ENCODE results near the gene RPS6KA4.

The RPS6KA4 gene

GRCh38 chr11:64384028-64384737 lies 25.2 kb downstream of the RPS6KA4 start:
- DNase-seq: no peak
- H3K4me3 ChIP-seq (ENCODE audit: low read depth, low read length): no peak overlapping the region
- in situ Hi-C loops (cut with HindIII; ENCODE audit: low pct_ligation_motif_present, low sequenced_read_pairs): no loop called here
- H3K36me3 ChIP-seq (replicated peaks): no peaks in the 10 kb centered on the region
- H3K27ac ChIP-seq: no peak overlapping the region
- no peak for TF ChIP-seq CTCF (IDR thresholded peaks at IDR 0.05; ENCODE audit: low read depth, low read length, missing control alignments)
- no peaks in the 10 kb centered on the region for H3K27me3 ChIP-seq (replicated peaks)

GRCh38 chr11:64384981-64385944 lies 26.3 kb downstream of the RPS6KA4 start:
- H3K4me3 ChIP-seq (ENCODE audit: low read depth, low read length): no peak overlapping the region
- H3K27me3 ChIP-seq (replicated peaks): no peaks in the 10 kb centered on the region
- H3K27ac ChIP-seq: no peak overlapping the region
- DNase-seq: no peak
- no peaks in the 10 kb centered on the region for H3K36me3 ChIP-seq (replicated peaks)
- in situ Hi-C loops (cut with HindIII; ENCODE audit: low pct_ligation_motif_present, low sequenced_read_pairs): no loop called here
- no peak for TF ChIP-seq CTCF (IDR thresholded peaks at IDR 0.05; ENCODE audit: low read depth, low read length, missing control alignments)

- TF ChIP-seq CTCF (IDR thresholded peaks at IDR 0.05; ENCODE audit: low read depth, low read length, missing control alignments): no peak
- Histone ChIP-seq H3K27ac (no peak overlapping the region), H3K36me3 (replicated peaks) (no peaks in the 10 kb centered on the region), H3K27me3 (replicated peaks) (no peaks in the 10 kb centered on the region), H3K4me3 (ENCODE audit: low read depth, low read length) (no peak overlapping the region)
- peak; percentile 56 for DNase-seq
- in situ Hi-C loops (cut with HindIII; ENCODE audit: low pct_ligation_motif_present, low sequenced_read_pairs): no loop called here
Observed at GRCh38 chr11:64385945-64386704, 27.2 kb downstream of the RPS6KA4 start.

GRCh38 chr11:64387916-64388315 lies 29.0 kb downstream of the RPS6KA4 start:
- Histone ChIP-seq H3K36me3 (replicated peaks) (no peaks in the 10 kb centered on the region), H3K27me3 (replicated peaks) (no peaks in the 10 kb centered on the region), H3K27ac (no peak overlapping the region)

More at GRCh38 chr11:64387916-64388315, 29.0 kb downstream of the RPS6KA4 start:
- H3K4me3 ChIP-seq (ENCODE audit: low read depth, low read length): no peak overlapping the region
- DNase-seq: no peak
- TF ChIP-seq CTCF (IDR thresholded peaks at IDR 0.05; ENCODE audit: low read depth, low read length, missing control alignments): no peak
- in situ Hi-C loops (cut with HindIII; ENCODE audit: low pct_ligation_motif_present, low sequenced_read_pairs): no loop called here
